K562 (cell line): ENCODE results near the gene COQ4. TPM values are rescaled to one million over a fixed set of nuclear protein-coding genes. Genes with fewer than 3 reads are reported as not detected.

Experiments used
- CBX3 ChIP-seq, 2 experiments: IDR thresholded peaks; 1 replicate in 1 of 2; 2 replicates in 1 of 2; pipeline ENCODE4 v1.6.1; 2012; ENCODE audit warnings: inconsistent platforms in 2 of 2, low read length in 2 of 2, borderline replicate concordance in 1 of 2, control low read depth in 1 of 2
- E2F3 ChIP-seq: fragments of 250-450 bp; sonication (Bioruptor Pico); IDR thresholded peaks from 2 replicates; pipeline ENCODE4 v1.4.0; 2020; ENCODE audit warnings: mild to moderate bottlenecking
- ELF1 ChIP-seq: fragments of 200-800 bp; sonication (Bioruptor generic); IDR thresholded peaks from 2 replicates; pipeline ENCODE4 v1.6.1; 2016; ENCODE audit warnings: missing genetic modification characterization, missing compliant biosample characterization
- GABPA ChIP-seq: fragments of 200-800 bp; sonication (Bioruptor generic); conservative IDR thresholded peaks from 2 replicates; pipeline ENCODE4 v1.6.1; 2016; ENCODE audit warnings: low read depth, missing genetic modification characterization, missing compliant biosample characterization
- GTF2F1 ChIP-seq: IDR thresholded peaks from 2 replicates; pipeline ENCODE4 v1.6.1; 2011; ENCODE audit warnings: low read depth, low read length, improper control_type of control experiment
- JUND ChIP-seq, 2 experiments: IDR thresholded peaks; 2 replicates in 1 of 2; 3 replicates in 1 of 2; pipeline ENCODE4 v1.6.1; 2011; ENCODE audit warnings: borderline replicate concordance in 2 of 2, low read depth in 2 of 2, low read length in 2 of 2, improper control_type of control experiment in 1 of 2, missing biosample characterization in 1 of 2, missing genetic modification characterization in 1 of 2, missing genetic modification reagents in 1 of 2
- KLF1 ChIP-seq: fragments of 450-650 bp; IDR thresholded peaks from 2 replicates; pipeline ENCODE4 v1.6.1; 2016; ENCODE audit warnings: missing genetic modification characterization, missing compliant biosample characterization
- MCM7 ChIP-seq, 2 experiments: fragments of 450-650 bp; IDR thresholded peaks; 2 replicates each; pipeline ENCODE4 v1.6.1; 2016 to 2018
- POLR2H ChIP-seq: IDR thresholded peaks from 2 replicates; pipeline ENCODE4 v1.6.1; 2016; ENCODE audit warnings: missing genetic modification characterization, low read depth, mild to moderate bottlenecking, control low read depth, missing compliant biosample characterization, moderate library complexity
- POU5F1 ChIP-seq: fragments of 150-350 bp; IDR thresholded peaks from 2 replicates; pipeline ENCODE4 v1.6.1; 2014; ENCODE audit warnings: borderline replicate concordance, low read length, low read depth, mild to moderate bottlenecking; ENCODE audit not compliant: partially characterized antibody
- PYGO2 ChIP-seq: fragments of 450-650 bp; IDR thresholded peaks from 2 replicates; pipeline ENCODE4 v1.6.1; 2016; ENCODE audit warnings: mild to moderate bottlenecking, missing genetic modification characterization, moderate library complexity, missing compliant biosample characterization
- RBM14 ChIP-seq: fragments of 200-400 bp; formaldehyde crosslinking; IDR thresholded peaks from 2 replicates; pipeline ENCODE4 v1.6.1; 2018; ENCODE audit warnings: low read depth, mild to moderate bottlenecking, low read length, moderate library complexity, borderline replicate concordance; ENCODE audit not compliant: insufficient read depth
- RBM15 ChIP-seq: fragments of 200-400 bp; formaldehyde crosslinking; IDR thresholded peaks from 2 replicates; pipeline ENCODE4 v1.6.1; 2018; ENCODE audit warnings: mild to moderate bottlenecking, low read length, moderate library complexity; ENCODE audit not compliant: insufficient read depth
- SNRNP70 ChIP-seq: fragments of 200-400 bp; formaldehyde crosslinking; optimal IDR thresholded peaks from 2 replicates; pipeline ENCODE3; 2017; ENCODE audit warnings: low read depth, low read length
- XRCC4 ChIP-seq: IDR thresholded peaks from one replicate; pipeline ENCODE4 v1.6.1; 2011; ENCODE audit not compliant: insufficient read depth, insufficient read length; ENCODE audit errors: extremely low read depth
- ZNF3 ChIP-seq: fragments of 250-450 bp; sonication (Bioruptor Pico); IDR thresholded peaks from 2 replicates; pipeline ENCODE4 v1.5.0; 2021; ENCODE audit warnings: mild to moderate bottlenecking, moderate library complexity
- ZNF696 ChIP-seq: fragments of 250-450 bp; sonication (Bioruptor Pico); conservative IDR thresholded peaks from 2 replicates; pipeline ENCODE4 v1.4.0; 2020; ENCODE audit warnings: mild to moderate bottlenecking, moderate library complexity
- polyA plus RNA-seq, 8 experiments: library from polyadenylated mRNA; depleted of rRNA in 4 of 8; stranded (reverse) in 5 of 8; unstranded in 3 of 8; fragments of >200 nt; fragmentation: Nextera tagmentation in 2 of 8; fragmentation: Illumina TruSeq in 1 of 8; extraction: Ambion mirVana in 2 of 8; extraction: Trizol in 1 of 8; gene quantifications; 2 replicates each; pipeline versions ENCODE4 v1.2.1 to v1.2.3, GENCODE V29; 2011 to 2014; ENCODE audit warnings: inconsistent platforms in 1 of 8, missing spikeins in 1 of 8
- total RNA-seq, 7 experiments: library from RNA; depleted of rRNA in 6 of 7; stranded (reverse); fragments of >200 nt in 6 of 7; fragmentation: Illumina TruSeq in 2 of 7; extraction: Trizol in 2 of 7; gene quantifications; 2 replicates each; pipeline versions ENCODE4 v1.2.1 to v1.2.3, GENCODE V29; 2011 to 2021; ENCODE audit warnings: low replicate concordance in 1 of 7
- TF ChIP-seq, protein P1 (sequence below): fragments of 450-650 bp; formaldehyde crosslinking; conservative IDR thresholded peaks from 2 replicates; pipeline ENCODE4 v1.4.0; 2022; ENCODE audit warnings: mild to moderate bottlenecking, missing genetic modification characterization
- TF ChIP-seq, protein P2 (sequence below): fragments of 200-800 bp; sonication (Bioruptor generic); IDR thresholded peaks from 2 replicates; pipeline ENCODE4 v1.6.1; 2017; ENCODE audit warnings: missing genetic modification characterization, missing compliant biosample characterization
- TF ChIP-seq, protein P3 (sequence below): fragments of 450-650 bp; IDR thresholded peaks from 2 replicates; pipeline ENCODE4 v1.6.1; 2014; ENCODE audit warnings: low read depth, mild to moderate bottlenecking, moderate library complexity, borderline replicate concordance
- TF ChIP-seq, protein P4 (sequence below): fragments of 250-450 bp; sonication (Bioruptor Pico); IDR thresholded peaks from 2 replicates; pipeline ENCODE4 v1.8.0; 2021; ENCODE audit warnings: mild to moderate bottlenecking, moderate library complexity

Gene COQ4
- total and polyA plus RNA-seq, 9 of the 15 experiments (the other 6 are each of a cell fraction or from before 2014, with no cell fraction given), result 9.1 to 135 (median 67.2) TPM

DNA sequence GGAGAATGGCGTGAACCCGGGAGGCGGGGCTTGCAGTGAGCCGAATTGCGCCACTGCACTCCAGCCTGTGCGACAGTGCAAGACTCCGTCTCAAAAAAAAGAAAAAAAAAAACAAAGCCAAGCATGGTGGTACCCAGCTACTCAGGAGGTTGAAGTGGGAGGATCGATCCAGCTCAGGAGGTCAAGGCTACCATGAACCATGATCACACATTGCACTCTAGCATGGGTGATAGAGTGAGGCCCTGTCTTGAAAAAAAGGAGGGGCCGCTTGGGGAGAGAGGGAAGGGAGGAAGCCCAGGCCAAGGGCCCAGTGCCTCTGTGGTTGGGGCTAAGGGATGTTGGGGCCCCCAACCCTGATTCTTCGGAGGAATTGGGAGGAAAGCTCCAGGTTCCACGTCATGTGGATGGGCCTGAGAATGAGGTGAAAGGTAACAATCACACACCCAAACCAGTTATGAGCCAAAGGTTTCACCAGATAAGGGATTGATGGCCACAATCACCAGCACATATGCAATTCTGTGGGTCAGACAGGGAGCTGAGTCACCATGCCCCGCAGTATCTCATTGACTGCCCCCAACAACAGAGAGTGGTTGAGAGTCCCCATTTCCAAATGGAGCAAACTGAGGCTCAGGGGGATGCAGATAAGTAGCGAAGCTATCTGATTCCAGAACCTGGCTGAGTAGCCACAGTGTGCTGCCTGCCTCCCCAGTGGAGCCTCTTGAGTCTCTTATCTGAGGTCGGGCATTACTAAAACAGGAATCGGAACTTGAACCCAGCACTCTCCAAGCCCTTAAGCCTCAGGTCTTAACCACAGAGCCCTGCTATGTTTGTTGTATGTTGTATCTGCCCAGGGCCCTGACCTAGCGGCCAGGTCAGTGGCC, 26.1 kb upstream of the COQ4 start (continued):
- no peak for TF ChIP-seq MCM7 (IDR thresholded peaks at IDR 0.05)
- no peak for TF ChIP-seq XRCC4
- TF ChIP-seq, protein P1, sequence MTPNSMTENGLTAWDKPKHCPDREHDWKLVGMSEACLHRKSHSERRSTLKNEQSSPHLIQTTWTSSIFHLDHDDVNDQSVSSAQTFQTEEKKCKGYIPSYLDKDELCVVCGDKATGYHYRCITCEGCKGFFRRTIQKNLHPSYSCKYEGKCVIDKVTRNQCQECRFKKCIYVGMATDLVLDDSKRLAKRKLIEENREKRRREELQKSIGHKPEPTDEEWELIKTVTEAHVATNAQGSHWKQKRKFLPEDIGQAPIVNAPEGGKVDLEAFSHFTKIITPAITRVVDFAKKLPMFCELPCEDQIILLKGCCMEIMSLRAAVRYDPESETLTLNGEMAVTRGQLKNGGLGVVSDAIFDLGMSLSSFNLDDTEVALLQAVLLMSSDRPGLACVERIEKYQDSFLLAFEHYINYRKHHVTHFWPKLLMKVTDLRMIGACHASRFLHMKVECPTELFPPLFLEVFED (CRISPR knock-in tag), result peak; percentile 12; the same call in 1 of the 2 replicates
- TF ChIP-seq KLF1 (tag), result peak; percentile 95
- TF ChIP-seq RBM14, result no peak
- TF ChIP-seq RBM15, result no peak
- no peak for TF ChIP-seq ZNF696 (CRISPR knock-in tag)
- no peak for TF ChIP-seq E2F3
- TF ChIP-seq, protein P2, sequence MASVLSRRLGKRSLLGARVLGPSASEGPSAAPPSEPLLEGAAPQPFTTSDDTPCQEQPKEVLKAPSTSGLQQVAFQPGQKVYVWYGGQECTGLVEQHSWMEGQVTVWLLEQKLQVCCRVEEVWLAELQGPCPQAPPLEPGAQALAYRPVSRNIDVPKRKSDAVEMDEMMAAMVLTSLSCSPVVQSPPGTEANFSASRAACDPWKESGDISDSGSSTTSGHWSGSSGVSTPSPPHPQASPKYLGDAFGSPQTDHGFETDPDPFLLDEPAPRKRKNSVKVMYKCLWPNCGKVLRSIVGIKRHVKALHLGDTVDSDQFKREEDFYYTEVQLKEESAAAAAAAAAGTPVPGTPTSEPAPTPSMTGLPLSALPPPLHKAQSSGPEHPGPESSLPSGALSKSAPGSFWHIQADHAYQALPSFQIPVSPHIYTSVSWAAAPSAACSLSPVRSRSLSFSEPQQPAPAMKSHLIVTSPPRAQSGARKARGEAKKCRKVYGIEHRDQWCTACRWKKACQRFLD (CRISPR knock-in tag), result peak; percentile 38; the same call in 1 of the 2 replicates
- 0 out of 2 replicates have a peak, but pooled peaks have one; percentile 34 for TF ChIP-seq ZNF3 (CRISPR knock-in tag)
- no peak for TF ChIP-seq ELF1 (tag)
- peak; percentile 93 for TF ChIP-seq JUND (IDR thresholded peaks at IDR 0.05; ENCODE audit: borderline replicate concordance, low read depth, low read length)
- TF ChIP-seq JUND (tag; IDR thresholded peaks at IDR 0.05; ENCODE audit: borderline replicate concordance, low read depth, low read length), result peak; percentile 91; the same call in 1 of the 3 replicates
- TF ChIP-seq, protein P3, sequence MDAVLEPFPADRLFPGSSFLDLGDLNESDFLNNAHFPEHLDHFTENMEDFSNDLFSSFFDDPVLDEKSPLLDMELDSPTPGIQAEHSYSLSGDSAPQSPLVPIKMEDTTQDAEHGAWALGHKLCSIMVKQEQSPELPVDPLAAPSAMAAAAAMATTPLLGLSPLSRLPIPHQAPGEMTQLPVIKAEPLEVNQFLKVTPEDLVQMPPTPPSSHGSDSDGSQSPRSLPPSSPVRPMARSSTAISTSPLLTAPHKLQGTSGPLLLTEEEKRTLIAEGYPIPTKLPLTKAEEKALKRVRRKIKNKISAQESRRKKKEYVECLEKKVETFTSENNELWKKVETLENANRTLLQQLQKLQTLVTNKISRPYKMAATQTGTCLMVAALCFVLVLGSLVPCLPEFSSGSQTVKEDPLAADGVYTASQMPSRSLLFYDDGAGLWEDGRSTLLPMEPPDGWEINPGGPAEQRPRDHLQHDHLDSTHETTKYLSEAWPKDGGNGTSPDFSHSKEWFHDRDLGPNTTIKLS, result no peak
- TF ChIP-seq, protein P4, sequence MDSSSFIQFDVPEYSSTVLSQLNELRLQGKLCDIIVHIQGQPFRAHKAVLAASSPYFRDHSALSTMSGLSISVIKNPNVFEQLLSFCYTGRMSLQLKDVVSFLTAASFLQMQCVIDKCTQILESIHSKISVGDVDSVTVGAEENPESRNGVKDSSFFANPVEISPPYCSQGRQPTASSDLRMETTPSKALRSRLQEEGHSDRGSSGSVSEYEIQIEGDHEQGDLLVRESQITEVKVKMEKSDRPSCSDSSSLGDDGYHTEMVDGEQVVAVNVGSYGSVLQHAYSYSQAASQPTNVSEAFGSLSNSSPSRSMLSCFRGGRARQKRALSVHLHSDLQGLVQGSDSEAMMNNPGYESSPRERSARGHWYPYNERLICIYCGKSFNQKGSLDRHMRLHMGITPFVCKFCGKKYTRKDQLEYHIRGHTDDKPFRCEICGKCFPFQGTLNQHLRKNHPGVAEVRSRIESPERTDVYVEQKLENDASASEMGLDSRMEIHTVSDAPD (CRISPR knock-in tag), result no peak
- TF ChIP-seq GTF2F1, result no peak
- TF ChIP-seq PYGO2, result no peak
- TF ChIP-seq SNRNP70, result no peak
- TF ChIP-seq POU5F1, result peak; percentile 0
- TF ChIP-seq GABPA (tag), result no peak
- TF ChIP-seq CBX3 (IDR thresholded peaks at IDR 0.05; ENCODE audit: borderline replicate concordance in 1 of 2, low read length in 2 of 2), result peak in 1 of 2 experiments; percentile 90; a peak in 2 of 3 replicates
- TF ChIP-seq POLR2H (tag), result no peak
